ENCODE results near the gene ZNF106. TPM values are rescaled to one million over a fixed set of nuclear protein-coding genes. Genes with fewer than 3 reads are reported as not detected.
A peak's percentile ranks its signal among the peaks of the same experiment; 100 is the strongest.

ZNF106 gene
- total RNA-seq, 4 donors from 2014 or later: 54.5 to 92.9 (median 63.9) TPM

- Histone ChIP-seq H3K4me1 (peaks cover 0 to 18% (median 0%) of the 10 kb centered on the region in 4 donors), H3K9me3 (no peaks in the 10 kb centered on the region), H3K27me3 (no peaks in the 10 kb centered on the region), H3K4me3 (no peak overlapping the region), H3K27ac (peak overlapping the region in 2 of 4 donors; percentile 32 to 39), H3K36me3 (peaks cover 0 to 29% (median 6%) of the 10 kb centered on the region in 3 donors)
- 93 to 94% methylated on average over 4 of the region's 4 CpGs for WGBS, 2 donors
- DNase-seq (ENCODE audit: low spot score in 2 of 2): no peak
- no peak for TF ChIP-seq EP300 (IDR thresholded peaks at IDR 0.05)
- TF ChIP-seq POLR2A (IDR thresholded peaks at IDR 0.05): no peak
- no peak for TF ChIP-seq CTCF (IDR thresholded peaks at IDR 0.05)
Measured at GRCh38 chr15:42510258-42511006, 19.5 kb upstream of the ZNF106 start.

- H3K9me3 ChIP-seq: no peaks in the 10 kb centered on the region
- H3K4me1 ChIP-seq: peaks cover 0 to 33% (median 7%) of the 10 kb centered on the region in 4 donors
- 60 to 69% methylated on average over 9 of the region's 9 CpGs for WGBS, 2 donors
- no peak overlapping the region for H3K4me3 ChIP-seq
- peaks cover 0 to 7% (median 0%) of the 10 kb centered on the region in 3 donors for H3K36me3 ChIP-seq
- TF ChIP-seq CTCF (IDR thresholded peaks at IDR 0.05): no peak
- TF ChIP-seq EP300 (IDR thresholded peaks at IDR 0.05): no peak
- no peak for TF ChIP-seq POLR2A (IDR thresholded peaks at IDR 0.05)
- H3K27ac ChIP-seq: no peak overlapping the region
- DNase-seq (ENCODE audit: low spot score in 2 of 2): no peak
- no peaks in the 10 kb centered on the region for H3K27me3 ChIP-seq
Measured at GRCh38 chr15:42508263-42508690, 17.3 kb upstream of the ZNF106 start.

GRCh38 chr15:42507514-42507913 lies 16.6 kb upstream of the ZNF106 start:
- WGBS, 2 donors: 78 to 79% methylated on average over 4 of the region's 4 CpGs
- no peak for DNase-seq (ENCODE audit: low spot score in 2 of 2)
- Histone ChIP-seq H3K27ac (no peak overlapping the region), H3K27me3 (no peaks in the 10 kb centered on the region), H3K4me3 (no peak overlapping the region), H3K9me3 (no peaks in the 10 kb centered on the region), H3K4me1 (peaks cover 0 to 39% (median 7%) of the 10 kb centered on the region in 4 donors), H3K36me3 (peaks cover 0 to 4% (median 0%) of the 10 kb centered on the region in 3 donors)
- TF ChIP-seq POLR2A (IDR thresholded peaks at IDR 0.05) (no peak), EP300 (IDR thresholded peaks at IDR 0.05) (no peak), CTCF (IDR thresholded peaks at IDR 0.05) (no peak)

- Histone ChIP-seq H3K9me3 (no peaks in the 10 kb centered on the region), H3K27me3 (no peaks in the 10 kb centered on the region), H3K27ac (peak overlapping the region in 3 of 4 donors; percentile 10 to 50 (median 45)), H3K4me3 (no peak overlapping the region), H3K36me3 (no peaks in the 10 kb centered on the region), H3K4me1 (peaks cover 0 to 52% (median 12%) of the 10 kb centered on the region in 4 donors)
- TF ChIP-seq POLR2A (IDR thresholded peaks at IDR 0.05) (no peak), CTCF (IDR thresholded peaks at IDR 0.05) (no peak), EP300 (IDR thresholded peaks at IDR 0.05) (no peak)
- no peak for DNase-seq (ENCODE audit: low spot score in 2 of 2)
- 29 to 46% methylated on average over 3 of the region's 3 CpGs for WGBS, 2 donors
Measured at GRCh38 chr15:42504631-42505030, 13.7 kb upstream of the ZNF106 start.

GRCh38 chr15:42503825-42504224 lies 12.9 kb upstream of the ZNF106 start:
- Histone ChIP-seq H3K4me1 (peaks cover 0 to 58% (median 17%) of the 10 kb centered on the region in 4 donors), H3K36me3 (no peaks in the 10 kb centered on the region), H3K9me3 (no peaks in the 10 kb centered on the region), H3K4me3 (no peak overlapping the region), H3K27me3 (no peaks in the 10 kb centered on the region), H3K27ac (peak overlapping the region in 1 of 4 donors; percentile 50)
- WGBS, 2 donors: 89 to 91% methylated on average over 1 of the region's 1 CpG
- TF ChIP-seq CTCF (IDR thresholded peaks at IDR 0.05): no peak
- no peak for TF ChIP-seq EP300 (IDR thresholded peaks at IDR 0.05)
- no peak for TF ChIP-seq POLR2A (IDR thresholded peaks at IDR 0.05)
- DNase-seq (ENCODE audit: low spot score in 2 of 2): no peak
